Chondrocyte (in vitro differentiated cells): ENCODE measurements around the gene NR4A1. TPM values are rescaled to one million over a fixed set of nuclear protein-coding genes. Genes with fewer than 3 reads are reported as not detected.
"Not testable (repeated sequence)": the region's sequence is repeated elsewhere in the genome, so short reads cannot be mapped to it uniquely, and the experiment has no call there.

Experiments
- DNase-seq: peaks from one replicate; pipeline ENCODE4 v3.0.0; 2021; ENCODE audit warnings: mixed read lengths, low spot score
- H3K27ac Mint-ChIP-seq: one replicate; pipeline ENCODE4 v1.8.0; 2021; ENCODE audit warnings: mild to moderate bottlenecking, moderate library complexity, mixed read lengths; ENCODE audit not compliant: unreplicated experiment
- H3K27me3 Mint-ChIP-seq: 2 replicates; pipeline ENCODE4 v1.8.0; 2021; ENCODE audit warnings: low read depth, mixed read lengths
- H3K36me3 Mint-ChIP-seq: 2 replicates; pipeline ENCODE4 v1.8.0; 2021; ENCODE audit warnings: low read depth, mixed read lengths
- H3K4me1 Mint-ChIP-seq: 2 replicates; pipeline ENCODE4 v1.8.0; 2021; ENCODE audit warnings: low read depth, mild to moderate bottlenecking, mixed read lengths
- H3K4me3 Mint-ChIP-seq: one replicate; pipeline ENCODE4 v1.8.0; 2021; ENCODE audit warnings: mild to moderate bottlenecking, moderate library complexity, mixed read lengths; ENCODE audit not compliant: unreplicated experiment
- H3K9me3 Mint-ChIP-seq: 2 replicates; pipeline ENCODE4 v1.8.0; 2021; ENCODE audit warnings: low read depth, mixed read lengths
- total RNA-seq: library from RNA; stranded (reverse); gene quantifications from 3 replicates; pipeline ENCODE4 v1.2.1, GENCODE V29; 2021
- TF ChIP-seq, protein P1 (sequence below): fragments of 200-600 bp; sonication (generic); IDR thresholded peaks from 2 replicates; pipeline ENCODE4 v1.5.0; 2021; ENCODE audit warnings: antibody characterized with exemption, mild to moderate bottlenecking, moderate library complexity

Gene NR4A1
- total RNA-seq, 1 donor from 2014 or later = 7.3 TPM

GRCh38 chr12:52091869-52092268 lies 40.6 kb downstream of the NR4A1 start:
- H3K36me3 Mint-ChIP-seq = peaks cover 10% of the 10 kb centered on the region
- DNase-seq = no peak
- TF ChIP-seq, protein P1, sequence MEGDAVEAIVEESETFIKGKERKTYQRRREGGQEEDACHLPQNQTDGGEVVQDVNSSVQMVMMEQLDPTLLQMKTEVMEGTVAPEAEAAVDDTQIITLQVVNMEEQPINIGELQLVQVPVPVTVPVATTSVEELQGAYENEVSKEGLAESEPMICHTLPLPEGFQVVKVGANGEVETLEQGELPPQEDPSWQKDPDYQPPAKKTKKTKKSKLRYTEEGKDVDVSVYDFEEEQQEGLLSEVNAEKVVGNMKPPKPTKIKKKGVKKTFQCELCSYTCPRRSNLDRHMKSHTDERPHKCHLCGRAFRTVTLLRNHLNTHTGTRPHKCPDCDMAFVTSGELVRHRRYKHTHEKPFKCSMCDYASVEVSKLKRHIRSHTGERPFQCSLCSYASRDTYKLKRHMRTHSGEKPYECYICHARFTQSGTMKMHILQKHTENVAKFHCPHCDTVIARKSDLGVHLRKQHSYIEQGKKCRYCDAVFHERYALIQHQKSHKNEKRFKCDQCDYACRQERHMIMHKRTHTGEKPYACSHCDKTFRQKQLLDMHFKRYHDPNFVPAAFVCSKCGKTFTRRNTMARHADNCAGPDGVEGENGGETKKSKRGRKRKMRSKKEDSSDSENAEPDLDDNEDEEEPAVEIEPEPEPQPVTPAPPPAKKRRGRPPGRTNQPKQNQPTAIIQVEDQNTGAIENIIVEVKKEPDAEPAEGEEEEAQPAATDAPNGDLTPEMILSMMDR = no peak
- no peaks in the 10 kb centered on the region for H3K4me1 Mint-ChIP-seq
- H3K27ac Mint-ChIP-seq = no peak overlapping the region
- peaks cover 54% of the 10 kb centered on the region for H3K27me3 Mint-ChIP-seq
- H3K9me3 Mint-ChIP-seq = peaks cover 3% of the 10 kb centered on the region
- H3K4me3 Mint-ChIP-seq = no peak overlapping the region

GRCh38 chr12:52093346-52093745 lies 42.1 kb downstream of the NR4A1 start:
- TF ChIP-seq, protein P1 = no peak
- Mint-ChIP-seq H3K9me3 (peaks cover 3% of the 10 kb centered on the region), H3K27me3 (peaks cover 56% of the 10 kb centered on the region), H3K27ac (no peak overlapping the region), H3K4me3 (no peak overlapping the region), H3K36me3 (peaks cover 3% of the 10 kb centered on the region), H3K4me1 (no peaks in the 10 kb centered on the region)
- DNase-seq = no peak

- peaks cover 3% of the 10 kb centered on the region for H3K9me3 Mint-ChIP-seq
- H3K36me3 Mint-ChIP-seq = peaks cover 3% of the 10 kb centered on the region
- DNase-seq = no peak
- H3K27me3 Mint-ChIP-seq = peaks cover 48% of the 10 kb centered on the region
- H3K4me3 Mint-ChIP-seq = no peak overlapping the region
- no peaks in the 10 kb centered on the region for H3K4me1 Mint-ChIP-seq
- TF ChIP-seq, protein P1 = no peak
- H3K27ac Mint-ChIP-seq = no peak overlapping the region
These were observed 45.2 kb downstream of the NR4A1 start for GRCh38 chr12:52096332-52097044.

- Mint-ChIP-seq H3K4me3 (no peak overlapping the region), H3K9me3 (peaks cover 3% of the 10 kb centered on the region), H3K27me3 (peaks cover 46% of the 10 kb centered on the region), H3K36me3 (peaks cover 3% of the 10 kb centered on the region), H3K4me1 (no peaks in the 10 kb centered on the region), H3K27ac (no peak overlapping the region)
- no peak for DNase-seq
- TF ChIP-seq, protein P1 = no peak
These were observed 45.9 kb downstream of the NR4A1 start for GRCh38 chr12:52097045-52097666.

DNA sequence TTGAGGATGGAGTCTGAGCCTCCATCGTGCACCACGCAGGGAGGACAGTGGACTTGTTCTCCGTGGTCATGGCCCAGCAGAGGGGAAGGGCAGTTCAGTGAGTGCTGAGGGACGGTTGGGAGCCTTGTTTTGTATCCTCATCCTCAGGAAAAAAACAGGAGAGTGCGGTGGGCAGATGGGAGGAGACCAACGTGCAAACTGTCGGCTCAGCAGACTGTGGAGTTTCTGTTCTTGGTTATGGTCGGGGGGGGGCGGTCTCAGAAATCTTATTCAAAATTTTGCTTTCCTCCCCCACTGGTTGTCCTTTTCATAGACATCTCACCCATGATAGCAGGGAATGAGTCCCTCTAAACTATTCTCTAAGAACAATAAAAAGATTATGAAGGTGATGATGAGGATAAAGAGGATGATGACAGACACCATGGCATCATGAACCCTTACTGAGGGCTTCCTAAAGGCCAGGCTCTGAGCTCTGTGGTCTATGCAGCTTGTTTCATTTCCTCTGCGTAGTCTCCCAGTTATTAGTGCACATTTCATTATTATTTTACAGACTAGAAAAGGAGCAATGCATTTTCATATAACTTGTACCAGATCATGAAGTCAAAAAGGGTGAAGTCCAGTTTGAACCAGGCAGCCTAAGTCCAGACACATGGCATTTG lies 53.3 kb downstream of the NR4A1 start:
- not testable (repeated sequence) for DNase-seq, H3K36me3 Mint-ChIP-seq, H3K9me3 Mint-ChIP-seq, H3K4me1 Mint-ChIP-seq, H3K4me3 Mint-ChIP-seq, H3K27ac Mint-ChIP-seq
- H3K27me3 Mint-ChIP-seq = peaks cover 39% of the 10 kb centered on the region

Other genes with a start within 250 kb of the NR4A1 start
- 0.26 to 0.30 TPM in 2 of 3 replicates, not detected in the other for gene FIGNL2, start 202.7 kb upstream of the NR4A1 start, total RNA-seq
- gene ANKRD33, start 163.3 kb upstream of the NR4A1 start, total RNA-seq = not detected in 3 replicates
- 0.36 to 0.60 TPM in 2 of 3 replicates, not detected in the other for gene ACVRL1, start 143.9 kb upstream of the NR4A1 start, total RNA-seq
- 9.9 to 10.6 TPM (median 10.0 TPM) in 3 replicates for gene ACVR1B, start 99.7 kb upstream of the NR4A1 start, total RNA-seq
- 11.1 to 15.7 TPM (median 13.7 TPM) in 3 replicates for gene TAMALIN, start 44.5 kb upstream of the NR4A1 start, total RNA-seq
- gene ATG101, start 18.5 kb downstream of the NR4A1 start, total RNA-seq = 48.0 to 55.1 TPM (median 50.5 TPM) in 3 replicates
- not detected in 3 replicates for gene SMIM41, start 28.3 kb downstream of the NR4A1 start, total RNA-seq
- gene KRT80, start 140.6 kb downstream of the NR4A1 start, total RNA-seq = 10.7 to 17.0 TPM (median 12.1 TPM) in 3 replicates
- 187 to 277 TPM (median 266 TPM) in 3 replicates for gene KRT7, start 181.8 kb downstream of the NR4A1 start, total RNA-seq
- 0.44 to 0.92 TPM (median 0.67 TPM) in 3 replicates for gene KRT86, start 223.2 kb downstream of the NR4A1 start, total RNA-seq
- 1.1 to 2.2 TPM (median 1.3 TPM) in 3 replicates for gene KRT81, start 240.1 kb downstream of the NR4A1 start, total RNA-seq